HG02840 (cell line): Measurements from ENCODE around the gene BRSK2.
"Not testable (repeated sequence)": the region's sequence is repeated elsewhere in the genome, so short reads cannot be mapped to it uniquely, and the experiment has no call there.

ENCODE experiments used
- ATAC-seq: cut with Tn5 transposase; IDR thresholded peaks from one replicate; pipeline ENCODE4 v1.9.1; 2021; ENCODE audit warnings: mild to moderate bottlenecking, moderate library complexity, moderate number of reproducible peaks; ENCODE audit not compliant: unreplicated experiment, low FRiP score

Gene BRSK2

DNA sequence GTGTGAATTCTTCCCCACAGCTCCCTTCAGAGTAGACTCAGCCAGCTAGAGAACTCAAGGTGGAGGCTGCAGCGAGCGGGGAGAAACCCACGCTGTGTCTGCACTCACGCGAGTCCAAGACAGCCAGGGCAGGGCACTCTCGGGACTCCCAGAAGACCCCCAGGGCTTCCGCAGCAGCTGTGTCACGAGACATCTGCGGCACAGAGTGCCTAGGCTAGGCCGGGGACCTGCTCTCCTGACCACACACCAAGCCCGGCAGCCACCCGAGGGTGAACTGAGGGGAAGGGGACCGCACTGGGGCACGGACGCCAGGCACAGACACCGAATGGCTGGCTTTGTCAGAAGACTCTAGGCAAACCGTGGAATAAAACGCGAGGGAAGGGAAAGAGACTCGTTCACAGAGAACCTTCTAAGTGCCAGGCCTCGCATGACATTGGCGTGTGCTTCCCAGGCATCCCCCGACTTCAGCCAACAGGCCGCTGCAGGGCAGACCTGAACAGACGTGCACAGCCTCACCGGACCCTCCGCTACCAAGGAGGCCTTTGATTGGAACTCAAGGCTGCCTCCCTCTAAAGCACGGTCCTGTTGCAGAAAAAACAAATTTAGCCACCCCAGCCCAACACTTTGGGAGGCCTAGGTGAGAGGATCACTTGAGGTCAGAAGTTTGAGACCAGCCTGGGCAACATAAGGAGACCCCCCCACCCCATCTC is 115.0 kb downstream of the BRSK2 start:
- no peak for ATAC-seq

DNA sequence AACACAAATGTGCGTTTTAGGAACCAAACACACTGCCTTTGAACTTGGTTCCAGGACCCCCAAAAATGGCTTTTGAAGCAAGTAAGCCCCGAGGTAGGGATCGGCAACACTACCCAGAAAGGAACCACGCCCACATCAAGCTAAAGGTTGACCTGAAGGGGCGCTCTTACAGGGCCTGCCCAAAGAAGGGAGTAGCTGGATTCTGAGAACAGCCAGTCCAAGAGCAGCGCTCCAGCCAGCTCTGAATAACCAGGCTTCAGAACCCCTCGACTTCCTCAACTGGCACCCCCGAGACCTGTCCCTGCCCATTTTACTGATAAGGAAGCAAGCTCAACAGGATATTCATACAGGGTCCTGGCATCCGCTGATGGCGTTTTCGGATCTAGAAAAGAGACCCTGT is 115.7 kb downstream of the BRSK2 start:
- no peak for ATAC-seq

DNA sequence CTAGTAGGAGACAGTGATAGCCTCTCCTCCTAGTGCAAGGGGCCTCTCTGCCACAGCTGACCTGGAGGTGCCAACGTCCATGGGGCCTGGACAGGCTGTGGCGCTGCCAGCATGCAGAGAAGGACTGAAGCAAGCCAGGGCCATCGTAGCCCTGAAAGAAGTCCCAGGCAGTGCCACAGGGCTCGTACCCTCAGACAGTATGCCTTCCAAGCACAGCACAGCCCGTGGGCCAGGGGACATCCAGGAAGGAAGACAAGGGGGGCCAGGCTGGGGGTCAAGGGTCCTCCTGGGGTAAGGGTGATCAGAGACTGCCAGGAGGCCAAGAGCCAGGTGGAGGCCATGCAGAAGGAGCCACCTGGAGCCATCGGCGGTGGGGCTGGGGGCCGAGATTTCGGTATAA is 117.2 kb downstream of the BRSK2 start:
- ATAC-seq, result no peak

DNA sequence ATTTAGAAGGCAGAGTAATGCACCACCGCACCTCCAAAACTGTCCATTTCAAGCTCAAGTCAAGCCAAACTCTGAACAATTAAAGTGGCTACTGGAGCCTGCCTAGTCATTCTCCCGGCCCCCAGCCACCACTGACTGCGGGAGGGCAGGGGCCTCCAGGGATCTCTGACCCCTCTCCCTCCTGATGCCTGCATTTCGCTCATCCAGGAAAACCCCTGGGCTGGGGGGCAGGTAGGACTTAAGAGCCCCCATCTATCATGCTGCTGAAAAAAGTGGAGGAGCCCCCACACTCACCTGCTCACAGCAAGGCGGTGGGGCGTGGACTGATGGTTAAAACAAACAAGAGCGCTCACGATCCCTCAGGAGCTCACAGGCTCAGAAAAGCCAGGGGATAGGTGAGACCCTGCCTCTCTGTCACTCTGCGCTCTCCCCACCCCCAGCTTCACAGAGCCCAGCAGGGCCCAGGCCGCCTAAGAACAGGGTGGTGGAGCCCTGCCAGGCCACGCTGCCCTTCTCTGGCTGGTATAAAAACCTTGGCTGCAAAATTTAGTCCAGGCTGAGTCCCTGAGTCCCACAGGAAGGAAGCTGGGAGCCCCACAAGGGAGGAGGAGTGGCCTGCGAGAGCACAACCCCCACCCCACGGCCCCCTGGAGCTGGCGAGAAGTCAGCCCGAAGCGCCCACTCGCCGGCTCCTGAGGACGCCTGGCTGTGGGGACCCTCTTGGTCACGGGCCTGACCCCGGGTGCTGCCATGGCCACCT is 117.8 kb downstream of the BRSK2 start:
- ATAC-seq, result no peak

DNA sequence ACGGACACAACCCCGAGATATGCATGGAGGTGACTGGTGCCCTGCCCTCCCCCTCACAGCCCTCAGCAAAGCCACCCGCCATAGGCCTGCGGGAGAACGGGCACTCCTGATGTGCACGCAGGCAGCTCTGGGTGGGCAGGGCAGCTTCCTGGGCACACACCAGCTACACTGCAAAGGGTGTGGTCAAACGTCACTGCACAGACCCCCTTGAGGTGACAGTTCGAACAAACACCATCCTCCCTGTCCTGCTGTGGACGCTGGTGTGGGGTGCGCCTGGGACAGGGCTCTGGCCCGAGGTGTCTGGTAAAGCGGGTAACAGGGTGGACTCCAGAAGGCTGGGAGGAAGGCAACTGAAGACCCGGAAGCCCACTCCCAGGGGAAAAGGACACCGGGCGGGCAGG is 118.8 kb downstream of the BRSK2 start:
- ATAC-seq, result no peak

DNA sequence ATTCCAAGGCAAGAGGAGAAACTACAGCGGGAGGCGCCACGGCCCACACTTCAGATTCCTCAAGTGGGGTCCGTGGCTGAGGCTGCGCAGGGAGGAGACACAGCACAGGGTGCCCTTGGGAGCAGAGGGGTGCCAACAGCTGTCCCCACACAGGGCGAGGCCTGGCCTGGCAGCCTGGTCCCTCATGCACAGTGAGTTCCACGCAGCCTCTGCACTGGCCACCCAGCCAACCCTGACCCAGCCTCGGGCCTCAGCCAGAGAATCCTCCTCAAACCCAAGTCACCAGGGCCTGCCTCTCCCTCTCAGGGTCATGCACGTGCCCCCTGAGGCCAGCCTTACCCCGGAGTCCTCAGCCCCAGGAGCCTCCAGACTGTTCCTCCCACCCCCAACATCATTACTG is 119.3 kb downstream of the BRSK2 start:
- ATAC-seq, result no peak

DNA sequence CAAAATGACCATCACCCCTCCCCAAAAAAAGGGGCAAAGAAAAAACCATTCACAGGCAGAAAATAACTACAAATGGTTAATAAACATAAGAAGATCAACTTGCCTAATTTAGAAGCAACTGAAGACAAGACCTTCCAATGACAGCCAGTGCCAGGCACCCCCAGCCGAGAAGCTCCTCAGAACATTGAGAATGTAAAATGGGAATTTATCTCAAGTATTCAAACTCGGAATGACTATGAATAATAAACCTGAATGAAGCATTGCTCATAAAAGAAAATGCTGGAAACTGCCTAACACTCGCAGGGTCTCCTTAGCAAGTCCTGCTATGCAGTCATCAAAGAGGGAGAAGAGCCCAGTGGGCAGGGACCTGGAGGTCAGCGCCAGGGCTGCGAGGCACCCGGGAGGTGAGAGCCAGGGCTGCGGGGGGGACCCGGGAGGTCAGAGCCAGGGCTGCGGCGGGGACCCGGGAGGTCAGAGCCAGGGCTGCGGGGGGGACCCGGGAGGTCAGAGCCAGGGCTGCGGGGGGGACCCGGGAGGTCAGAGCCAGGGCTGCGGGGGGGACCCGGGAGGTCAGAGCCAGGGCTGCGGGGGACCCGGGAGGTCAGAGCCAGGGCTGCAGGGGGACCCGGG is 120.0 kb downstream of the BRSK2 start:
- no peak for ATAC-seq

DNA sequence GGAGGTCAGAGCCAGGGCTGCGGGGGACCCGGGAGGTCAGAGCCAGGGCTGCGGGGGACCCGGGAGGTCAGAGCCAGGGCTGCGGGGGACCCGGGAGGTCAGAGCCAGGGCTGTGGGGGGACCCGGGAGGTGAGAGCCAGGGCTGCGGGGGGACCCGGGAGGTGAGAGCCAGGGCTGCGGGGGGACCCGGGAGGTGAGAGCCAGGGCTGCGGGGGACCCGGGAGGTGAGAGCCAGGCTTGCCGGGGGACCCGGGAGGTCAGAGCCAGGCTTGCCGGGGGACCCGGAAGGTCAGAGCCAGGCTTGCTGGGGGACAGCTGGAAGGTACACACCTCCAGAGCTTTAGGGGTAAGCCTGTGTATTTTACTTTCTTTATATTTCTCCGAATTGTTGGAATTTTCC is 120.6 kb downstream of the BRSK2 start:
- not testable (repeated sequence) for ATAC-seq

DNA sequence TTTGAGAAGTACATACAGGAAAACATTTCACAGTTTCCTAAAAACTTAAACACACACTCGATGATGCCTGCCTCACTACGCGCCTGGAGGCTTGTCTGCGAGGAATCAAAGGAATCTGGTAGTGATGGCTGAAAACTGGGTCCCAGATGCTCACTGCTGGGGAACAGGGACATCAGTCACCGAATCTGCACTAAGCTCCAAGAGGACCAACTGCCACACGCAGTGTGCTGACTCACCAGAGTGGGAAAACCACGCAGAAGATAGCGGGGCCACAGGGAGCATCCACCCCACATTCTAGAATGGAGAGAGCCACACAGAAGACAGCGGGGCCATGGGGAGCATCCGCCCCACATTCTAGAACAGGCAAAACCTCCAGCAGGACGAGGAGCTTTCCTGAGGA is 121.2 kb downstream of the BRSK2 start:
- no peak for ATAC-seq

DNA sequence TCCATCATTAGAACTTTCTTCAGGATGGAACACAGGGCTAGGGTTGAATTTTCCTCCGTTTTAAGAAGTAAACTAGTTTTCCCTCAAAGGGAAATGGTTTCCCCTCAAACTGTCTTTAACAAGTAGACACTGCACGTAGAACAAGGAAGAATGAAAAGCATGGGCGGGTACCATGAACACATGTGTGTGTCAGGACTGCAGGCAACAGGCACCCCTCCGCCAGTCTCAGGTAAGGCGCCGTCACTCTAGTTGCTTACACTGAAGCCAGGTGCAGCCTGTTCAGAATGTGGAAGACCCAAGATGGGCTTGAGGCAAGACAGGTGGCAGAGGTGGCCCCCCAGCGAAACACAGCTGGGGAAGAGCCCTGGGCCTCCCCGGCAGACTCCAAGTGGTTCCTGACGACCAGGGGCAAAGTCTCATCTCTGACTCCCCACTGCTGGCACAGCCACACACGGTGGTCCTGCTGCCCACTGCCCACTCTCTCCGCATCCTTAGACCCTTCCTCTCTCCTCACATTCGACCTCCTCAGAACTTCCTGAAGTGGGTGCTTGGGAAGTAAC is 122.3 kb downstream of the BRSK2 start:
- ATAC-seq, result no peak
